NT2/D1 (cell line): ENCODE measurements around the gene CA4.

Experiments used
- SUZ12 ChIP-seq: IDR thresholded peaks from 2 replicates; pipeline ENCODE4 v1.6.1; 2011; ENCODE audit not compliant: insufficient read length, insufficient read depth; ENCODE audit errors: extremely low read depth
- YY1 ChIP-seq: IDR thresholded peaks from 2 replicates; pipeline ENCODE4 v1.6.1; 2011; ENCODE audit not compliant: insufficient read length, insufficient read depth

GRCh38 chr17:60142872-60143499, 6.8 kb upstream of the CA4 start:
- TF ChIP-seq YY1 (no peak), SUZ12 (no peak)
